Ovary (tissue), 9 donors: ENCODE results near the gene C15orf61. TPM values are rescaled to one million over a fixed set of nuclear protein-coding genes. Genes with fewer than 3 reads are reported as not detected.

ENCODE experiments used
- DNase-seq, 5 donors: peaks; one replicate each; pipeline ENCODE4 v3.0.0-alpha.2; 2019 to 2020
- H3K27ac ChIP-seq, 2 donors: fragments of 200-600 bp; one replicate each; pipeline versions ENCODE4 v1.5.1 to v1.8.0; 2019 to 2022
- H3K27me3 ChIP-seq: fragments of 200-600 bp; one replicate; pipeline ENCODE4 v1.8.0; 2022
- H3K36me3 ChIP-seq: fragments of 200-600 bp; sonication (generic); one replicate; pipeline ENCODE4 v1.5.1; 2019
- H3K4me1 ChIP-seq: one replicate; pipeline ENCODE4 v1.8.1; 2013; ENCODE audit warnings: mild to moderate bottlenecking, moderate library complexity; ENCODE audit not compliant: insufficient read depth
- H3K4me3 ChIP-seq: fragments of 200-600 bp; sonication (generic); one replicate; pipeline ENCODE4 v1.5.1; 2017
- H3K9me3 ChIP-seq, 2 donors: fragments of 200-600 bp in 1 of 2; sonication (generic) in 1 of 2; one replicate each; pipeline versions ENCODE4 v1.5.1 to v1.8.1; 2013 to 2019; ENCODE audit warnings: mild to moderate bottlenecking in 1 of 2, moderate library complexity in 1 of 2
- CTCF ChIP-seq, 3 donors: fragments of 450-650 bp in 2 of 3; fragments of 200-600 bp in 1 of 3; IDR thresholded peaks; one replicate each; pipeline versions ENCODE4 v1.5.1 to v1.8.0; 2016 to 2022; ENCODE audit warnings: antibody characterized with exemption in 3 of 3, mild to moderate bottlenecking in 1 of 3
- EP300 ChIP-seq: sonication (generic); formaldehyde crosslinking; IDR thresholded peaks from one replicate; pipeline ENCODE4 v1.6.1; 2017; ENCODE audit warnings: antibody characterized with exemption
- POLR2A ChIP-seq: fragments of 450-650 bp; IDR thresholded peaks from one replicate; pipeline ENCODE4 v1.6.1; 2017; ENCODE audit warnings: antibody characterized with exemption, mild to moderate bottlenecking, moderate library complexity
- WGBS, 3 donors: extraction: QIAGEN DNeasy Blood & Tissue Kit in 1 of 3; methylation state at CpG; one replicate each; pipeline versions ENCODE4 v1.1.5 to v1.1.7; 2013 to 2017; 5-methylcytosine and 5-hydroxymethylcytosine counted together
- intact Hi-C, 4 donors: fragments of 100-400 bp; cut with DNase I; formaldehyde crosslinking; loops; one replicate each; pipeline versions ENCODE4 v1.11.0 to v1.15.1; 2022 to 2023
- polyA plus RNA-seq, 2 donors: library from polyadenylated mRNA; stranded (reverse); fragments of 200-250 nt in 1 of 2; fragments of 350-450 nt in 1 of 2; fragmentation: Illumina TruSeq in 1 of 2; extraction: RNeasy Lipid Tissue Mini Kit (QIAGEN cat#74804) in 1 of 2; gene quantifications; one replicate each; pipeline ENCODE4 v1.2.3, GENCODE V29; 2013 to 2014
- total RNA-seq, 7 donors: library from RNA; depleted of rRNA in 2 of 7; stranded (reverse); fragments of >200 nt in 2 of 7; fragmentation: NEBNext Ultra II Directional in 3 of 7; extraction: Animal tissue kit (Norgen Biotek cat#: 25700) in 3 of 7; gene quantifications; one replicate each; pipeline versions ENCODE4 v1.1.0 to v1.2.4, GENCODE V29; 2016 to 2023
- donor health status: DM: no; HTN: no; CAD: no; lungs with moderate emphysema.
- donor health status: DM: no; HTN: no; CAD: no.
- donor health status: Bipolar disorder and iron deficiency.
- donor health status: DM: yes; HTN: yes; CAD: no.
- donor health status: DM: no; HTN: no; CAD: no.
- donor health status: DM: yes; HTN: yes; CAD: no.

The C15orf61 gene
- total and polyA plus RNA-seq, 9 donors: 2.7 to 7.8 (median 6.6) TPM

GRCh38 chr15:67512933-67513714 lies 7.8 kb upstream of the C15orf61 start:
- no peak overlapping the region for H3K4me3 ChIP-seq
- no peak overlapping the region for H3K27ac ChIP-seq
- no peaks in the 10 kb centered on the region for H3K27me3 ChIP-seq
- 85 to 91% (median 86%) methylated on average over 9 of the region's 9 CpGs for WGBS, 3 donors
- DNase-seq: no peak
- intact Hi-C loops: no loop called here
- no peaks in the 10 kb centered on the region for H3K9me3 ChIP-seq
- no peaks in the 10 kb centered on the region for H3K4me1 ChIP-seq
- no peaks in the 10 kb centered on the region for H3K36me3 ChIP-seq
- no peak for TF ChIP-seq CTCF (IDR thresholded peaks at IDR 0.05)

GRCh38 chr15:67515090-67515489 lies 5.8 kb upstream of the C15orf61 start:
- 94 to 95% (median 95%) methylated on average over 3 of the region's 3 CpGs for WGBS, 3 donors
- no peak for TF ChIP-seq CTCF (IDR thresholded peaks at IDR 0.05)
- no peak for TF ChIP-seq POLR2A
- TF ChIP-seq EP300: no peak
- Histone ChIP-seq H3K27ac (no peak overlapping the region), H3K27me3 (no peaks in the 10 kb centered on the region), H3K4me3 (no peak overlapping the region), H3K9me3 (no peaks in the 10 kb centered on the region), H3K36me3 (no peaks in the 10 kb centered on the region), H3K4me1 (no peaks in the 10 kb centered on the region)
- intact Hi-C loops: no loop called here
- DNase-seq: no peak

- WGBS, 3 donors: 93 to 100% (median 93%) methylated on average over 2 of the region's 2 CpGs
- no peak for TF ChIP-seq POLR2A
- no peak for TF ChIP-seq EP300
- TF ChIP-seq CTCF (IDR thresholded peaks at IDR 0.05): no peak
- no peak for DNase-seq
- H3K9me3 ChIP-seq: no peaks in the 10 kb centered on the region
- no peaks in the 10 kb centered on the region for H3K4me1 ChIP-seq
- intact Hi-C loops: no loop called here
- H3K27me3 ChIP-seq: no peaks in the 10 kb centered on the region
- no peak overlapping the region for H3K27ac ChIP-seq
- no peaks in the 10 kb centered on the region for H3K36me3 ChIP-seq
- H3K4me3 ChIP-seq: no peak overlapping the region
These were observed 5.4 kb upstream of the C15orf61 start for GRCh38 chr15:67515557-67515956.

- no peaks in the 10 kb centered on the region for H3K9me3 ChIP-seq
- intact Hi-C loops: loop anchor here in 1 of 4 donors (5.0 kb wide), 1 partner anchor 317 kb away; no protein-coding TSS in a partner anchor
- H3K27ac ChIP-seq: peak overlapping the region; percentile 88 to 92
- no peaks in the 10 kb centered on the region for H3K36me3 ChIP-seq
- H3K27me3 ChIP-seq: no peaks in the 10 kb centered on the region
- H3K4me1 ChIP-seq: no peaks in the 10 kb centered on the region
- peak overlapping the region; percentile 89 for H3K4me3 ChIP-seq
- TF ChIP-seq POLR2A (no peak), EP300 (no peak), CTCF (IDR thresholded peaks at IDR 0.05) (peak in 1 of 3 donors; percentile 3)
- WGBS, 3 donors: 13 to 18% (median 13%) methylated on average over 24 of the region's 24 CpGs
- DNase-seq: peak in 1 of 5 donors; percentile 50
These were observed 456 bp upstream of the C15orf61 start for GRCh38 chr15:67520321-67521028.
